ENCODE data around the gene CFAP92.

Gene CFAP92

DNA sequence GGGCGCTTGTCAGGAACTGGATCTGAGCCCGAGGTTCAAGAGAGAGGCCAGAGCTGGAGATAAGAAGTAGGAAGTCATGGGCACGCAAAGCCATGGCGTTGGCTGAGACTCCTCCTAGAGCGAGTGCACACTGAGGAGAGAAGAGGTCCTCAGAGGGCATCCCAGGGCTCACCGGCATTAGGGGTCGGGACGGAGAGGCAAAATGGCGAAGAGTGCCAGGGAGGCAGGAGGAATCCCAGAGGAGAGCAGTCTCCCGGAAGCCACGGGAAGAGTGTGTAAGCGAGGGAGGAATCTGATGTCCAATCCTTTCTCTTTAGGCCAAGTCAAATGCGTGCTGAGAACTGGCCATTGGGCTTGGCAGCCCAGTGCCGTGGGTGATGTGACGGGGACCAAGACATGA, 31.2 kb upstream of the CFAP92 start:
- no peak for DNase-seq

- DNase-seq: no peak
These were observed 30.0 kb upstream of the CFAP92 start for GRCh38 chr3:129023909-129024308.

DNA sequence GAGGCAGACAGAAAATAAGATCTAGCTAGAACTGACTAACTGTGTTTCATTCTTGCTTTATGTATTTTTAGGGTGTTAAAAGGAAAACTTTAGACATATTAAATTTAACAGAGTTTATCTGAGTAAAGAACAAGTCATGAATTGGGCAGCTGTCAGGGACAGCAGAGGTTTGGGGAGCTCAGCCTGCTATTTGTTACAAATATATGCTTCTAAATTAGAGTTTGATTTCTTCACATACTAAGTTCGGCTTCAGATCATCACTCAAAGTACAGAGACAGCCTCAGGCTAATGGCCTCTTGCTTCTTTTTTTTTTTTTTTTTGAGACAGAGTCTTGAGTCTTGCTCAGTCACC, 29.1 kb upstream of the CFAP92 start:
- no peak for DNase-seq

DNA sequence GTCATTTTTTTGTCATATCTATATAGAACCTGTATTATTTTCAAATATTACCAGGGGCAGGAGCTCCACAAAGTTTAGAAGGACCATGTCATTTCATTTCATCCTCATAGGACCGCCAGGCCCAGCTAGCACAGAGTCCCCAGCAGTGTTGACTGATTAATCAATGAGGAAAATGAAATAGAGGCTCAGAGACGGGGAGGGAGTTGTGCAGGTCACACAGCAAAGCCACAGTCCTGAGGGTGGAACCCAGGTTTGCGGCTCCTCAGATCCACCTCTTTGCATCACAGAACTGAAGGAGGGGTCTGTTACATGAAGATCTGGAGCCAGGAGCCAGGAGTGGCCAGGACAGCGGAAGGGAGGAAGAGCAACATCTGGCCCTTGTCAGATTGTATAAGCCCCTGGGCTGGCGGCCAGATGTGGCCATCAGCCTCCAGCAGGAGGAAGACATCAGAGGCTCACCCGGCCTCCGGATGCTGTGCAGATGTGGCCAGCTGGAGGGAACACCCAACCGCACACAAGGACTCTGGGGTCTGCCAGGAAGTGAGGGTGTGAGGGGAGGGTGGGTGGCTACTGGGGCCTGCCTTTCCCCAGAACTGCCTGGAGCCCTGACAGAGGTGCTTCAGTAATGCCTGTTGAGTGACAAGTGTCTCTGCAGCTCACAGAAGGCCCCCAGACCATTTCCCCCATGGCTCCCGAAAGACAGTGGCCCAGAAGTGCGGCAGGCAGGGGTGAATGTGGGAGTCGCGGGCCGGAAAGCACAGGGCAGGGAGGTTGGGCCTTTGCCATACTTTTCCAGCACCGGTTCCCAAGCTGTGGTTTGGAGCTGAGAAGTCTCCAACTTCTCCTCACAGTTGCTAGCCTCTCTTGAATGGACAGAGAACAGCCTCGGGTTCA, 28.5 kb upstream of the CFAP92 start:
- DNase-seq: no peak

DNA sequence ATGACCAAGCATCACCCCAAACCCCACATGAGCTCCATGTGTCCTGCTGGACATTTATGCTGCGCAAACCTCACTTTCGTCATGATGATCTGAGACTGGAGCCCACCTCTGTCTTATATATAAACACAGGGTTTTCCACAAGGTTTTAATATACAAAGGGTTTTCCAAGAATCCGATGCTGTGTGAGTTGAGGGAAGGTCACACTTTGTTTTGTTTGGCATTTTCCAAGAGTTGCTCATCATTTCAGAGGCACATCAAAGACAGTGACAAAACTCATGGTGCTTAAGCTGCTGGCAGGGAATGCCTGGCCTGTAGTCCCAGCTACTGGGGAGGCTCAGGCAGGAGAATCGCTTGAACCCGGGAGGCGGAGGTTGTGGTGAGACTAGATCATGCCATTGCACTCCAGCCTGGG, 27.3 kb upstream of the CFAP92 start:
- no peak for DNase-seq

GRCh38 chr3:129020691-129021090, 26.8 kb upstream of the CFAP92 start:
- no peak for DNase-seq

DNA sequence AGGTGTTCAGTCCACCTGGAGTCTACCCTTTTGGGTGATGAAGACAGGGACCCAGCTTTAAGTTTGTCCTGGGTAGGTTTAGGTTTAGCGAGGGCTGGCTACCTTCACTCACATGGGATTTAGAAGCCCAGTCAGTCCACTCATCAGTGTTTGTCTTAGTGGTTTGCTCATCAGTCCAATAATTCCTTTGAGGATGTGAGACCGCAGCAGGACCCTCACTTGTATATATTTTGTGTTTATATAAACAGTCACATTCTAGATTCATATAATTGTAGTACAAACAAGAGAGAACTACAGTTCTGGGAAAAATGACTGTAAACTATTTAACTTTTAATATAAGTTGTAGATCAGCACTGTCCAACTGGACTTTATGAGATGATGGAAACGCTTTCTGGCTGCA, 25.4 kb upstream of the CFAP92 start:
- DNase-seq: no peak

GRCh38 chr3:129018751-129019150, 24.9 kb upstream of the CFAP92 start:
- DNase-seq: no peak

GRCh38 chr3:129018271-129018670, 24.4 kb upstream of the CFAP92 start:
- DNase-seq: no peak

- DNase-seq: no peak
These were observed 23.6 kb upstream of the CFAP92 start for GRCh38 chr3:129017484-129017899.

- no peak for DNase-seq
These were observed 23.0 kb upstream of the CFAP92 start for GRCh38 chr3:129016720-129017483.

GRCh38 chr3:129016356-129016719, 22.5 kb upstream of the CFAP92 start:
- no peak for DNase-seq

- no peak for DNase-seq
These were observed 21.7 kb upstream of the CFAP92 start for GRCh38 chr3:129015388-129016105.

DNA sequence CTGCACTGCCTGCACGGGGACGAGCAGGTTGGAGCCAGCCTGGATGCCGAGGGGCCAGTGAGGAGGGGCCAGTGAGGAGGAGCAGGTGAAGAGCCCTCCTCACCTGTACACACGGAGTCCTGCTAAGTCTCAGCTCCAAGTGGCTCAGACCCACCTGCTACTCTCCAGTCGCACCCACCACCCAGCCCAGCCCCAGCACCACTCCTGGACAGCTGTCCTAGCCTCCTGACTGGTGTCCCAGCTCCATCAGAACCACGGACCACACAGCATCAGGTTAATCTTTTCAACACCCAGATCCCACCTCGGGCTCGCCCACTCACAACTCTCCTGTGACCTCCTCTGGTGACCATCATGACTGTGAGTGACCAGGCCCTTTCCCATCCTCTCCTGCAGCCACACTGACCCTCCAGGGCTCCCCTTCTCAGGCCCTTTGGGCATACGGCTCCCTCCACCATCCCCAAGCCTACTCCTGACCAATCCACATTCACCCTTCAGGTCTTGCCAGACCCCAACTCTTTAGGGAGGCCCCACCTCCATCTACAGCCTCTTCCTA, 21.0 kb upstream of the CFAP92 start:
- DNase-seq: no peak

- no peak for DNase-seq
These were observed 20.3 kb upstream of the CFAP92 start for GRCh38 chr3:129014148-129014547.

- DNase-seq: no peak
These were observed 19.6 kb upstream of the CFAP92 start for GRCh38 chr3:129013491-129013891.

GRCh38 chr3:129010310-129010956, 16.6 kb upstream of the CFAP92 start:
- DNase-seq: no peak

GRCh38 chr3:129009266-129009665, 15.4 kb upstream of the CFAP92 start:
- no peak for DNase-seq

DNA sequence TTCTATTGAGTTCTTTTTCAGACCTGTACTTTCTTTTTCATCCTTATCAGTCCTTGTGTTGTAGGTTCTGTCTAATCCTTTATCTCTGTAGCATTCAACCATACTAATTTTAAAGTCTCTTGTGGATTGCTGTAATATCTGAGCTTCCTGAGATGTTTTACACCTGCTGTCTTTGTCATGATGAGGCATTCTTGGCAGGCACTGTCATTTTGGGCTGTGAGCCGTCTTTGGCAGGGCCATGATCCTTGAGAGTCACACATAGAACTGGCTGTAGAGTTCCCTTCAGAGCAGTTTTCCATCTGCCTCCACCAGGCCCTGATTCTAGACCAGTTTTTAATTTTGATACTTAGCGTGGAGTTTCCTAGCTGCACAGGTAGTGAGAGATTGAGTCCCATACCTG, 13.9 kb upstream of the CFAP92 start:
- no peak for DNase-seq

- DNase-seq: no peak
These were observed 13.0 kb upstream of the CFAP92 start for GRCh38 chr3:129006864-129007263.

DNA sequence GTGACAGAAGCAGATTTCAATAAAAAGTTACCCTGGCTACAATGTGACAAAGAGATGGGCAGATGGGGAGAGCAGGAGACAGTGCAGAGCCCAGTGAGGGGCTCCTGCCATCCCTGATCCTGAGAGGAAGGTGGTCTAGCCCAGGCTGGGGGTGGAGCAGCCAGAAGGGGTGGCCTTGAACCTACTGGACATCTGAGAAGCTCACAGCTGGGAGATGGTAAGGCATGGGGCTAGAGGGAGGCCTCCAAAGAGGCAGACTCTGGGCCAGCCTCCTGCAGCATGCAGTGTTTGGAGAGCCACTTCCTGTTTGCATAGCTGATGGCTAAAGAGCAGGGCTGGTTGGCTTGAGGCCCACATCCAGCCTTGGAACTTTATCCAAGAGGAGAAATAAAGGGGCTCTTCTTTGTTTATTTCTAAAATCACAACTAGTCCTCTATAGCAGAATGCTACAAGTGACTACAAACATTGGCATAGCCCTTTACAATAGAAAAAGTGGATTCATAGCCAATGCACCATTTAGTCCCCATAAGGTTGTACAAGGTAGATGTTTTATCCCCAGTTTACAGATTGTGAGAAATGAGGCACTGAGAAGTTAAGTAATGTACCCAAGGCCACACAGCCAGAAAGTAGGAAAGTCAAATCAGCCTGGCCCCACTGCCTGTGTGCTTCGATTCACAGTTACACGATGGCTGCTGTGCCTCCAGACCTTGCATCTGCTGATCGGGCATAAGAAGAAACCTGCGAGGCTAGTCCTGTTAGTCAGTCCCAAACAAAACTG, 11.8 kb upstream of the CFAP92 start:
- no peak for DNase-seq

Measured in NCI-H1417 treated with DMSO at 0.1 percent for 48 hours (cell line).